Measurements from ENCODE around the gene EIF4E1B.

- TF ChIP-seq, protein P1, sequence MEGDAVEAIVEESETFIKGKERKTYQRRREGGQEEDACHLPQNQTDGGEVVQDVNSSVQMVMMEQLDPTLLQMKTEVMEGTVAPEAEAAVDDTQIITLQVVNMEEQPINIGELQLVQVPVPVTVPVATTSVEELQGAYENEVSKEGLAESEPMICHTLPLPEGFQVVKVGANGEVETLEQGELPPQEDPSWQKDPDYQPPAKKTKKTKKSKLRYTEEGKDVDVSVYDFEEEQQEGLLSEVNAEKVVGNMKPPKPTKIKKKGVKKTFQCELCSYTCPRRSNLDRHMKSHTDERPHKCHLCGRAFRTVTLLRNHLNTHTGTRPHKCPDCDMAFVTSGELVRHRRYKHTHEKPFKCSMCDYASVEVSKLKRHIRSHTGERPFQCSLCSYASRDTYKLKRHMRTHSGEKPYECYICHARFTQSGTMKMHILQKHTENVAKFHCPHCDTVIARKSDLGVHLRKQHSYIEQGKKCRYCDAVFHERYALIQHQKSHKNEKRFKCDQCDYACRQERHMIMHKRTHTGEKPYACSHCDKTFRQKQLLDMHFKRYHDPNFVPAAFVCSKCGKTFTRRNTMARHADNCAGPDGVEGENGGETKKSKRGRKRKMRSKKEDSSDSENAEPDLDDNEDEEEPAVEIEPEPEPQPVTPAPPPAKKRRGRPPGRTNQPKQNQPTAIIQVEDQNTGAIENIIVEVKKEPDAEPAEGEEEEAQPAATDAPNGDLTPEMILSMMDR (IDR thresholded peaks at IDR 0.05 in 4 of 5, conservative IDR thresholded peaks at IDR 0.05 in 1 of 5): no peak
- no peak for TF ChIP-seq POLR2A (IDR thresholded peaks at IDR 0.05)
Observed at GRCh38 chr5:176653401-176654385, 23.2 kb downstream of the EIF4E1B start.
